GM12865 (cell line): Measurements from ENCODE around the gene CA10.

Source experiments
- DNase-seq: peaks from one replicate; pipeline ENCODE4 v3.0.0; 2010; ENCODE audit warnings: low read depth
- H3K4me3 ChIP-seq: 2 replicates; pipeline ENCODE4 v1.5.1; 2011; ENCODE audit warnings: mild to moderate bottlenecking, low read depth, low read length, control low read depth
- CTCF ChIP-seq: IDR thresholded peaks from 2 replicates; pipeline ENCODE4 v1.5.1; 2011; ENCODE audit warnings: low read length, control low read depth, low read depth, inconsistent platforms; ENCODE audit not compliant: insufficient read depth; ENCODE audit errors: missing control alignments

CA10 gene

GRCh38 chr17:52170963-52171572 lies 12.6 kb upstream of the CA10 start:
- peak; percentile 9 for DNase-seq

DNA sequence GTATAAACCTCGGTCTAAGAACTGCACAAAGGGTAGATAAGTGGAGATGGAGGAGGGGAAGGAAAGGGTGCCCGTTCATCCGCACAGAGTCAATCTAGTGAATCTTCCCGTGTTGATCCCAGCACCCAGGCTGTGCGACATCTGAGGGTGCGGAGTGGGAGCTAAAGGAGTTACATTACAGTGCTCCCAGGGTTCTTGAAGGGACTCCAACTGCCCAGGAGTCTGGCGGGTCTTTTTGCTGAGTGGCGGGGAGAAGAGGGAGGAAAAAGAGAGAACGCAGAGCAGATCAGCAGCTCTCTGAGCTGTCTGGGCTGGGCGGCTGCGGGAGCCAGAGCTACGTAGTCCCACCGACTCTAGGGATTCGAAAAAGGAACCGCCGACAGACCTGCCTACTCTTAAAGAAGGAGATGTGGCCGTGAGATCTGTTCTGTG lies 1.6 kb upstream of the CA10 start:
- H3K4me3 ChIP-seq, result no peak overlapping the region
- no peak for TF ChIP-seq CTCF
- DNase-seq, result no peak

More at GRCh38 chr17:52170963-52171572, 12.6 kb upstream of the CA10 start:
- TF ChIP-seq CTCF, result peak; percentile 41
- H3K4me3 ChIP-seq, result no peak overlapping the region

GRCh38 chr17:52159246-52160135 lies 977 bp upstream of the CA10 start:
- H3K4me3 ChIP-seq, result no peak overlapping the region
- DNase-seq, result no peak
- no peak for TF ChIP-seq CTCF

GRCh38 chr17:52157603-52158449 lies 688 bp downstream of the CA10 start:
- H3K4me3 ChIP-seq, result no peak overlapping the region
- no peak for DNase-seq
- TF ChIP-seq CTCF, result no peak

DNA sequence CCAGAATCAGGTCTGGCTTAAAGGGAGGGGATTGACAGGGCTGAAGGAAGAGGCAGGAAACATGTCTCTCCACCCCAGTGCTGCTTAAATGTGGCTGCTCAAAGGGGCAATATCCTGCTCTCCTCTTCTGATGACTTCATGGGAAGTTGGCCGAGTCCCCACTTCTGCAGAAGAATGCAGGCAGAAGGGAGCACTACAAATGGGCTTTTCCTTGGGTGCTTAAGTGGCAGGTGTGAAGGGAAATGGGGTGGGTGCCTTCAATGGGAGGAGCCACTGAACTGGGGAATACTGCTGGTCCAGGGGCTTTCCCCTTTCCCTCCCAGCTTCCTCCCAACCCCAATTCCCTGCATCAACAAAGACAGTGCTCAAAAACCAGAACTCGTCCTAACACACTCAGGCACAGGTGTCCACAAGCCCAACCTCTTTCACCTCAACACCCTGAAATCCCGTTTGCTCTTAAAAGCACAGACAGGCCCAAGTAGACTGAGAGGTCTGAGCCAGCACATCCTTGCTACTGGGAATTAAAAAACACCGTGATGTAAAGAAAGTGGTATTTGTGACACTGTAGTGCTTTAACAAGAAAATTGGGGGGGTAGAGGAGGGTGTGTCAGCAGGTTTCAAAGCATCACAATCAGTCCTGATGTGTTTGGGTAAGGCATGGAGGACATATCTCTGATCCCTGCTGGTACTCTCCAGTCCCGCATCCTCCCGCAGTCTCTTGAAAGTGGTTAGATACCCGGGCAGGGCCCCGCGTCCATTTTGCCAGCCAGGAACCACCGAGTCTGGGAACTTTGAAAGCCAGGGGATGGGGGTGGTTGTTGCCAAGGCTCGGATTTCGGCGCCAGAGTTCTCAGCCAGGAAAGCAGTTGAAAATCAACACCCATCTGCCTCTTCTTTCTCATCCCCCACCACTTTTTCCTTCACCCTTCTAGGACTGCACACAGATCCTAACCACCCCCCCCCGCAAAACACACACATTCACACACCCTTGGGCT lies 1.6 kb downstream of the CA10 start:
- no peak for TF ChIP-seq CTCF
- H3K4me3 ChIP-seq, result no peak overlapping the region
- no peak for DNase-seq

GRCh38 chr17:52155301-52155700 lies 3.2 kb downstream of the CA10 start:
- H3K4me3 ChIP-seq, result no peak overlapping the region
- no peak for TF ChIP-seq CTCF
- no peak for DNase-seq
